ENCODE results near the gene KCNA5.

KCNA5 gene

GRCh38 chr12:5027046-5027821, 16.4 kb upstream of the KCNA5 start:
- DNase-seq (ENCODE audit: low read depth, low spot score): no peak

GRCh38 chr12:5030066-5030465, 13.6 kb upstream of the KCNA5 start:
- no peak for DNase-seq (ENCODE audit: low read depth, low spot score)

DNA sequence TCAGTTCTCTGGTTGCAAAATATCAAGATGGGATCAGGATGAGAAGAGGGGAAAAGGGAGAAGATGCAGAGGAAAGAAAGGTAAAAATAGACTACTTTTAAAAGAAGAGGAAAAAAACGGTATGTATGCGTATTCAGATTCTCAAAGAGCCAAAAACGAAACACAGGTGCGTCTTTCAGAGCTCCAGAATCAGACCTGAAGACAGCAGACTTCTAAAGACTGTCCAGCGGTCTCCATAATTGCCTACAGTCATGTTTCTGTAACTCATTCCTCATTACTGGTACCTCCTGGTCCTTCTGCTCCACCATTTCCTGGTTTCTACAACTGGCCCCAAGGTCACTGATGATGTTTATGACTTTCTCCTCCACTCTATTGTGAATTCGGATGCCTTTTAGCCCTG, 12.4 kb upstream of the KCNA5 start:
- no peak for DNase-seq (ENCODE audit: low read depth, low spot score)

DNA sequence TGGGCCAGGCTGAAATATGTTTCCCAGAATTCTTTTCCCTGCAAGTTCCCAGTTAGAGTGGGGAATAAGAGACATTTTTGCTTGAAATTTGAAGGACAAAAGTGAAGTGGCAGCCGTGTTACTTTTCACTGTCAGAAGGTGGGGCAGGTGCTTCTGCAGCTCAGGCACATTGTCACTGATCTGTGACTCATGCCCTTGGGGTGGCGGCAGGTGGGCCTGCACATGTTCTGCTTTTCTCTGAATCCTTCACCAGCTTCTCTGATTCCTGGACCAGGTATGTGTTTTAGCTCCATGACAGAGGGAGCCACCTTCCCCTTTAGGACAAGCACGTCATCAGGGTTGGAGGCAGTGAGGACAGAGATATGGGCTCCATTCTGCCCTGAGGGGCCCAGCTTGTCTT, 11.7 kb upstream of the KCNA5 start:
- DNase-seq (ENCODE audit: low read depth, low spot score): no peak

- no peak for DNase-seq (ENCODE audit: low read depth, low spot score)
Observed at GRCh38 chr12:5032821-5033220, 10.9 kb upstream of the KCNA5 start.

DNA sequence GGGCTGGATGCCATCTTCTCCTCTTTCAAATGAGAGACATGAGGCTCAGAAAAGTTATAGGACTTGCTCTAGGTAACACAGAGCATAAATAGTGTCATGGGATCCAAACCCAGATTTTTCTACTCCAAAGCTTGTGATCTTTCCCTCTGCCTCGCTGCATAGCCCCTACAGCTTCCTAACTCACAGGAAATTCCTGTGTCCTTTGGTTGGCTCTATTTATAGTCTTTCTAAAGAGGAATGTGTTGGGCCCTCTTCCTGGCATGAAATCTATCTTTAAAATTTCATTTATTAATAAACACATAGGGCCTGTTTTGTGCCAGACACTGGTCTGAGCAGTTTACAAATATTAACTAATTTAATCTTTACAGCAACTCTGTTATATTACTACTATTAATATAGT, 9.8 kb upstream of the KCNA5 start:
- no peak for DNase-seq (ENCODE audit: low read depth, low spot score)

GRCh38 chr12:5034603-5035002, 9.1 kb upstream of the KCNA5 start:
- no peak for DNase-seq (ENCODE audit: low read depth, low spot score)

GRCh38 chr12:5035618-5036017, 8.1 kb upstream of the KCNA5 start:
- no peak for DNase-seq (ENCODE audit: low read depth, low spot score)

- DNase-seq (ENCODE audit: low read depth, low spot score): no peak
Observed at GRCh38 chr12:5036031-5036430, 7.6 kb upstream of the KCNA5 start.

- no peak for DNase-seq (ENCODE audit: low read depth, low spot score)
Observed at GRCh38 chr12:5037795-5038357, 5.8 kb upstream of the KCNA5 start.

GRCh38 chr12:5038781-5039311, 4.8 kb upstream of the KCNA5 start:
- DNase-seq (ENCODE audit: low read depth, low spot score): no peak

DNA sequence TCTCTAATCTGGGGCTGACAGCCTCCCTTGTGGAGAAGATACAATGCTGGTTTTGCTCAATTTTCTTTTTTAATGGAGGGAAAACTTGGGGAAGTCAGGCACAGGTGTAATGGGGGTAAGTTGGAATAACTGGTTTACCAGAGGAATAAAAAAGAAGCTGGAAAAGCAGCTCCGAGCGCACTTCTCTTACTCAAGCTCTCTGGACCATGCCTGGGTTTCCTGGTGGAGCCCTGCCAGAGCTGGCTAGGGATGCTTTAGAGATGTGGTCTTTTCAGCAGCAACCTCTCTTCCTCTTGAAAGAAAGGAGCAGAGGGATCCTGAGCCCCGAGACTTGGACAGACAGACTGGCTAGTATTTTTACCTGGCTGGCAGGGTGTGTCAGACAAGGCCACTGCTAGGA, 3.9 kb upstream of the KCNA5 start:
- DNase-seq (ENCODE audit: low read depth, low spot score): no peak

- DNase-seq (ENCODE audit: low read depth, low spot score): no peak
Observed at GRCh38 chr12:5040368-5040767, 3.3 kb upstream of the KCNA5 start.

- DNase-seq (ENCODE audit: low read depth, low spot score): no peak
Observed at GRCh38 chr12:5044420-5045295, 979 bp downstream of the KCNA5 start.

DNA sequence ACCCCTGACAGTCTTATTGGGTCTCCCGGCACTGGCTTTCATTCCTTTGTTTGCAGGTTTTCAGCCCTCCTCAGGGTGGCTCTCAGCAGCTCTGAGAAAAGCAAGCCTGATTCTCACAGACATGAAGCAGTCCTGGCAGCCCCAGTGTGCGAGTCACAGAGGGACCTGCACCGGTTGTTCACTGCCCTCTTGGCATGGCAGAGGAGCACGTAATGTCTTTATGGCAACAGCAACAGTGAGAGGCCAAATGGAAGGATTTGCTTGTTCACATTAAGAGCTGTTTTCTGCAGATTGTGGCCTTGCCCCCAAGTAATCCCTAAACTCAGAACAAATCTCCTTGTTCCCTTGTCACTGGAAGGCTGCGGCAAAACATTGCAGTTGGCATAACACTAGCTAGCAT, 3.4 kb downstream of the KCNA5 start:
- no peak for DNase-seq (ENCODE audit: low read depth, low spot score)

- no peak for DNase-seq (ENCODE audit: low read depth, low spot score)
Observed at GRCh38 chr12:5047729-5048128, 4.0 kb downstream of the KCNA5 start.

DNA sequence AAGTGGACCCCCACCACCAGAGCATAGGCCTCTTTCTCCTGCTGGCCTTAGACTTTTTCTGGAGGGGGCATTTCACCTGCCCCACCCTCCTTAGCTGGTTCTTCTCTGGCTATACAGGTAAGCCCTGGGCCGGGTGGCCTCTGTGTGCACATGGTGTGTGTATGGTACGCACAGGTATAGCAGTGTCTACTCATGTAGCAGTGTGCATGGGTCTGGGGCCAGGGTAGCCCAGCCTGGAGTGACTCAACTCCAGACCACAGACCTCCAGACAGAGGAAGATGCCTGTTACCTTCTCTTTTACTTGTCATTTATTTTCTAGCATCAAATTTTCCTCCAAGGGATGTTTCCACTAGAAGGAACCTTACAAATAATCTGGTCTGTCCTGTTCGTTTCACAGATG, 6.9 kb downstream of the KCNA5 start:
- no peak for DNase-seq (ENCODE audit: low read depth, low spot score)

DNA sequence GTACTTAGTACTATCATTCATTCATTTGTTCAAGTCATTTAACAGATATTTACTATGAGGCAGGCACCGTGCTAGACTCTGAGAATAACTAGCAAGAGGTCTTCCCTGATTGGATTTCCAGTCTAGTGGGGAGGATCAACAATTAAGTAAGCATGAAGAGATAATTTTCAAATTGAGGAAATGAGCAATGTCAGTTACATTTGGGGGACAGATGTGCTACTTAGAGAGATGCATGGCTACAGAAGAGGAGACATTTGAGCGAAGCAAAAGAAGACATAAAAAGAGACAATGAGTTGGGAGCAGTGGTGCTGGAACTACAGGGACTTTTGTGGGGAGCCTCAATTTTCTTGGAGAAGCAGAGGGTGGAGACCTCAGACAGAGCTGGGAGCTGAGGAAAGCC, 7.7 kb downstream of the KCNA5 start:
- DNase-seq (ENCODE audit: low read depth, low spot score): no peak

DNA sequence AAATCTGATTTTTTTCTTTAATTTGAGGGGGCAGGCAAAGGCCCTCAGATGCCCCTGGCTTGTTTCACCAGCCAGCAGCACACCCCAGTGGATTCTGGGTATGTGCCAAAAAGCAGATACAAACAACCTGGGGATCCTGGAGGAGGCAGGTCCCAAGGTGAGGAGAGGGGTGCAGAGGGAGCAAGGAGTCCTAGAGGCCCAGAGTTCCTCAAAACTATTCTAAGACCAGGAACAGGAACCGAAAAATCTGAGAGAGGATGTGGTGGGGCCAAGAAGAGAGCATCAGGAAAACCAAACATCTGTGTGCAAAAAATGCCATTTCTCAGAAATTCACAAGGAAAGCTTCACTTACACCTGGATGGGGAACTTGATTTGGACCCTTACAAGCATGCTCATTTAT, 8.2 kb downstream of the KCNA5 start:
- DNase-seq (ENCODE audit: low read depth, low spot score): no peak

- no peak for DNase-seq (ENCODE audit: low read depth, low spot score)
Observed at GRCh38 chr12:5052348-5052747, 8.7 kb downstream of the KCNA5 start.

- DNase-seq (ENCODE audit: low read depth, low spot score): no peak
Observed at GRCh38 chr12:5059358-5059757, 15.7 kb downstream of the KCNA5 start.

GRCh38 chr12:5060958-5061357, 17.3 kb downstream of the KCNA5 start:
- no peak for DNase-seq (ENCODE audit: low read depth, low spot score)
